ENCODE results near the gene ASPSCR1.

Gene ASPSCR1

DNA sequence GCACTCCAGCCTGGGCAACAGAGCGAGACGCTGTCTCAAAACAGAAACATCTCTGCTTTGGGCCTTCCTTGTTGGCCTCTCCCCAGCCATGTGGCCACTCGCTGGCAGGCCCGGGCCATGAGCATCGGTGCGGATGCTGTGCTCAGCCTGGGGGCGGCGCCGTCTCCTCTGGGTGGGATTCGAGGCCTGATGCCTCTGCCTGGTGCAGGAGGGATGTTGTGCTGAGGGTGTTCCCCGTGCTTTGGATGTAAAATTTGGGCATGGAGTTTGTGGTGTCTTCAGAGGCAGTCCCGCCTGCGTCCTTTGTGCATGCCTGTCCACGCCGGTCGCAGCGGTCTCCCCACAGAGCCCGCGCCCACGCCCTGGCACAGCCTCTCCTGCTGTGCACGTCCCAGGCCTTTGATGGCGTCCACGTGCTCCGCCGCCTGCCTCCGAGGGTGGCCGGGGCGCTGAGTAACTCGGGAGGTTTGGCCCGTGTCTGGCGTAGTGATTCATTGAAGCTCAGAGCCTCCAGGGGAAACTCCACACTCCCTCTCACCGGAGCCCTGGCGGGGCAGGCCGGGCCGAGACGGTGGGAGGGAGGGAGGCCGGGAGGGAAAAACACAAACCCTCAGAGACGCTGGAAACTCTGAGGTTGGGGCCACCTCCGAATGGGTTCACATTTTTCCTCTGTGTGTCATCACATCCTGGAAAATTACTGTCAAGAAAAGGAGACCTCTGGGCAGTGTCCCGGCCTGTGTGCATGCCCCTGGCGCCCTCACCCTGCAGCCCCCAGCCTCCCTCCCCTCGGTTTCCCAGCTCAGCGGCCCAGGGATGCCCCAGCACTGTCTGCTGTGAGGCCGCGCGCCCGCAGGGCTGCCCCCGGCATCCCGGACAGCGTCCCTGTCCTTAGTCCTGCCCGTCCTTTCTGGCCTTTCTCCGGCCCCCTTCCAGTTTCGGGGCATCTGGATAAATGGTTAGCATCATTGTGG lies 26.3 kb downstream of the ASPSCR1 start:
- Histone ChIP-seq H3K36me3 (ENCODE audit: control insufficient read depth in 2 of 2, insufficient read depth in 2 of 2, low read length in 2 of 2) (no peaks in the 10 kb centered on the region), H3K27ac (ENCODE audit: low read depth in 2 of 2, low read length in 2 of 2) (no peak overlapping the region), H3K4me1 (ENCODE audit: control insufficient read depth in 2 of 2, insufficient read depth in 2 of 2, low read length in 2 of 2) (no peaks in the 10 kb centered on the region), H3K9ac (ENCODE audit: low read depth in 1 of 2, low read length in 2 of 2) (no peak overlapping the region), H3K4me3 (ENCODE audit: low read length in 2 of 2) (no peak overlapping the region), H3K9me3 (ENCODE audit: control insufficient read depth in 2 of 2, low read length in 2 of 2) (no peaks in the 10 kb centered on the region), H3K27me3 (ENCODE audit: control insufficient read depth in 2 of 2, insufficient read depth in 2 of 2, low read length in 2 of 2) (no peaks in the 10 kb centered on the region)

DNA sequence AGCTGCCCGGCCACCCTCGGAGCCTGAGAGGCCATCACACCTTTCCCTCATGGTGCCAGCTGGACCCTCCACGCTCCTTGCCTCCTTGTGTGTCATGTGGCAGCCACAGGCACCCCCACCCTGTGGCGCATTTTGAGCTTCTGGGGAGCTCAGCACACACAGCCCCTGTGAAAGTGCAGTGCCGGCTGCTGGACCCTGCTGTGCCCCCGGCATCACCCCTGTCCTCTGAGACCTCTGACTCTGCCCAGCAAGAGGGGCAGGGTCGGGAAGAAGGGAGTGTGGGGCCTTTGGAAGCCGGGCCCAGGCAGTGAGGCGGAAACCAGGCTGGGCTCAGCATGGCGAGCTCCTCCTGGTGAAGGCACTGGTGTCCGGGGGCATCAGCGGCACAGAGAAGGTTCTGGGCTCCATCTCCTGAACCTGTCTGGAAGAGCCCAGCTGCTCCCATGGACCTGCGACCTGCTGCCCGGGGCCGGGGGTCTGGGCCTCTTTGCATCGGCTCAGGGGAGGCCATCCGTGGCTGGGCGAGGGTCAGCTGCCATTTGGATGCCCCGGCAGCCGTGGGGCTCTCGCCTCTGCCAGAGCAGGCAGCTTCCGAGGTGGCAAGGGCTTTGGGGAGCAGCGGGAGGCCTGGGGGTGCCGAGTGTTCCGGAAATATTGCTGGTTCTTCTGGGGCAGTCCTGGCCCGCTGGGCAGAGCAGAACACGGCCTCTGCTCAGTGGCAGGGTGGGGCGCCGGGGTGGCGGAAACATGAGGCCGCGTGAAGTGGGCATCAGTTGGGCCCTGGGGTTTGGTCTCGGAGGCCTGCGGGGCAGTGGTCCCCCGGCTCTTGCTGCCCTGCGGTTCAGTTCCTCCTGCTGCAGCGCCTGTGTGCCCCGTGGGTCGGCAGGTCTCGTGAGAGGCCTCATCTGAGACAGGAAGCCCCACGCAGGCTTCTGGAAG lies 27.4 kb downstream of the ASPSCR1 start:
- Histone ChIP-seq H3K36me3 (ENCODE audit: control insufficient read depth in 2 of 2, insufficient read depth in 2 of 2, low read length in 2 of 2) (no peaks in the 10 kb centered on the region), H3K27ac (ENCODE audit: low read depth in 2 of 2, low read length in 2 of 2) (no peak overlapping the region), H3K4me1 (ENCODE audit: control insufficient read depth in 2 of 2, insufficient read depth in 2 of 2, low read length in 2 of 2) (no peaks in the 10 kb centered on the region), H3K27me3 (ENCODE audit: control insufficient read depth in 2 of 2, insufficient read depth in 2 of 2, low read length in 2 of 2) (no peaks in the 10 kb centered on the region), H3K9ac (ENCODE audit: low read depth in 1 of 2, low read length in 2 of 2) (no peak overlapping the region), H3K9me3 (ENCODE audit: control insufficient read depth in 2 of 2, low read length in 2 of 2) (no peaks in the 10 kb centered on the region), H3K4me3 (ENCODE audit: low read length in 2 of 2) (no peak overlapping the region)

DNA sequence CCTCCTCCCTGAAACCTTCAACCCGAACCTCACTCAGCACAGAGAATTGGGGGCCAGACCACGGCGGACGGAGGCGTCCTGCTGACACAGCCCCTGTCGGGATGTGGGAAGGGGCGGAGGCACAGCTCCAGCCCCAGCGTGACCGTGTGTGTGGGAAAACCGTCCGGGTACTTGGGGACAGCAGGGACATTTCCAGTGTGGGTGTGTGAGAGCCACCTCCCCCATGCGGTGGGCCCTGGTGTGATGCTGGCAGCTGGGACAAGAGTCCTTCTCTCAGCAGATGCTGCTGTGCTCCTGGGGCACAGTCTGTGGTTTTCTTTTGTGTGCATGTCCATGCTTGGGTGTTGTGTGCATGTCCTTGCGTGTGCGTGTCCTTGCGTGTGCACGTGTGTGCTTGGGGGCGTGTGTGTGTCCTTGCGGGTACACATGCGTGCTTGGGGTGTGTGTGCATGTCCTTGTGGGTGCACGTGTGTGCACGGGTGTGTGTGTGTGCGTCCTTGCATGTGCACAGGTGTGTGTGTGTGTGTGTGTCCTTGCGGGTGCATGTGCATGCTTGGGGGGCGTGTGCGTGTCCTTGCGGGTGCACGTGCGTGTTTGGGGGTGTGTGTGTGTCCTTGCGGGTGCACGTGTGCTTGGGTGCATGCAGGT lies 28.4 kb downstream of the ASPSCR1 start:
- no peaks in the 10 kb centered on the region for H3K9me3 ChIP-seq (ENCODE audit: control insufficient read depth in 2 of 2, low read length in 2 of 2)
- no peak overlapping the region for H3K4me3 ChIP-seq (ENCODE audit: low read length in 2 of 2)
- no peaks in the 10 kb centered on the region for H3K4me1 ChIP-seq (ENCODE audit: control insufficient read depth in 2 of 2, insufficient read depth in 2 of 2, low read length in 2 of 2)
- H3K36me3 ChIP-seq (ENCODE audit: control insufficient read depth in 2 of 2, insufficient read depth in 2 of 2, low read length in 2 of 2): no peaks in the 10 kb centered on the region
- H3K9ac ChIP-seq (ENCODE audit: low read depth in 1 of 2, low read length in 2 of 2): no peak overlapping the region
- H3K27me3 ChIP-seq (ENCODE audit: control insufficient read depth in 2 of 2, insufficient read depth in 2 of 2, low read length in 2 of 2): no peaks in the 10 kb centered on the region
- H3K27ac ChIP-seq (ENCODE audit: low read depth in 2 of 2, low read length in 2 of 2): no peak overlapping the region

DNA sequence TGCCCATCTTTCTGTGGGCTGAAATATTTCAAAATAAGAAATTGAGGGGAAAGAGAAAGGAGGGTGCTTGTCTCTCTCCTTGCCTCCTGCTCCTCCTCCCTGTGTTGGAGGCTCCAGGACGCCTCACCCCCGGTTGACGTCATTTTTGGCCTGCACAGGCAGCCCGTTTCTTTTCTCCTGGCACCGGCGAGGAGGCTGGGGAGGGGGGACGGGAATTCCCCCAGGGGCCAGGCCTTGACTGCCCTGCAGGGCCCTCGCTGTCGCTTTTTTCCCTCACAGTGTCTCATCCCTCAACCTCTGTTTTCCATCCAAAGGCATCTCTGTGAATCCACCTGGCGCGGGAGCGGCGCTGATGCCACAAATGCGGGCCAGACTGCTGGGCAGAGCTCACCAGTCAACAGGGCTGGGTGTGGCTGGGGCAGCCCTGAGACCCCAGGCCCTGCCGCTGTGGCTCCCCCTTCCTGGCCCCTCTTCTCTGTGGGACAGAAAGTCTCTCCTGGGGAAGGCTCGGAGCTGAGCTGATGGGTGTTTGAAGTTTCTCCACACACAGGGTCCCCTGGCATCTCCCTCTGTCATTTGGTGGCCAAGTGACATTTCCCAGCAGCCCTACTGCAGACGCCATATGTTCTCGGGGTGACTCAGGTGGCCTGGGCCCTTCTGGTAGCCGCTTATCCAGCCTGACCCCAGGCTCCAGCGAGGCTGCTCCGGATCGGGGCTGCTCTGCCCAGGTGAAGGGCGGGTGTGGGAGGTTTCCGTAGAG lies 29.2 kb downstream of the ASPSCR1 start:
- Histone ChIP-seq H3K4me3 (ENCODE audit: low read length in 2 of 2) (no peak overlapping the region), H3K36me3 (ENCODE audit: control insufficient read depth in 2 of 2, insufficient read depth in 2 of 2, low read length in 2 of 2) (no peaks in the 10 kb centered on the region), H3K9me3 (ENCODE audit: control insufficient read depth in 2 of 2, low read length in 2 of 2) (no peaks in the 10 kb centered on the region), H3K9ac (ENCODE audit: low read depth in 1 of 2, low read length in 2 of 2) (no peak overlapping the region), H3K27ac (ENCODE audit: low read depth in 2 of 2, low read length in 2 of 2) (no peak overlapping the region), H3K27me3 (ENCODE audit: control insufficient read depth in 2 of 2, insufficient read depth in 2 of 2, low read length in 2 of 2) (no peaks in the 10 kb centered on the region), H3K4me1 (ENCODE audit: control insufficient read depth in 2 of 2, insufficient read depth in 2 of 2, low read length in 2 of 2) (no peaks in the 10 kb centered on the region)

DNA sequence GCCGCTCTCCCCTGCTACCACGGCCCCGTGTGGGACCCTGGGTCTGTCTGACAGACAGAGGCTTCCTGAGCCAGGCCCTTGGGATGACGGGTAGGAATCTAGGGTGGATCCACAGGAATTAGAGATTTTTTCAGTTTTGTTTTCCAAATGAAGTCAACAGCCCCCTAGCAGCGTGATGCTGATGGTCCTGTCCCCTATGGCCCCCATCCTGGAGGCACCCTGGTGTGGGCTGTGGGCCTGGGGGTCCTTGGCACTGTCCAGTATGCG lies 29.7 kb downstream of the ASPSCR1 start:
- Histone ChIP-seq H3K9me3 (ENCODE audit: control insufficient read depth in 2 of 2, low read length in 2 of 2) (no peaks in the 10 kb centered on the region), H3K36me3 (ENCODE audit: control insufficient read depth in 2 of 2, insufficient read depth in 2 of 2, low read length in 2 of 2) (no peaks in the 10 kb centered on the region), H3K27me3 (ENCODE audit: control insufficient read depth in 2 of 2, insufficient read depth in 2 of 2, low read length in 2 of 2) (no peaks in the 10 kb centered on the region), H3K4me1 (ENCODE audit: control insufficient read depth in 2 of 2, insufficient read depth in 2 of 2, low read length in 2 of 2) (no peaks in the 10 kb centered on the region), H3K27ac (ENCODE audit: low read depth in 2 of 2, low read length in 2 of 2) (no peak overlapping the region), H3K9ac (ENCODE audit: low read depth in 1 of 2, low read length in 2 of 2) (no peak overlapping the region), H3K4me3 (ENCODE audit: low read length in 2 of 2) (no peak overlapping the region)

DNA sequence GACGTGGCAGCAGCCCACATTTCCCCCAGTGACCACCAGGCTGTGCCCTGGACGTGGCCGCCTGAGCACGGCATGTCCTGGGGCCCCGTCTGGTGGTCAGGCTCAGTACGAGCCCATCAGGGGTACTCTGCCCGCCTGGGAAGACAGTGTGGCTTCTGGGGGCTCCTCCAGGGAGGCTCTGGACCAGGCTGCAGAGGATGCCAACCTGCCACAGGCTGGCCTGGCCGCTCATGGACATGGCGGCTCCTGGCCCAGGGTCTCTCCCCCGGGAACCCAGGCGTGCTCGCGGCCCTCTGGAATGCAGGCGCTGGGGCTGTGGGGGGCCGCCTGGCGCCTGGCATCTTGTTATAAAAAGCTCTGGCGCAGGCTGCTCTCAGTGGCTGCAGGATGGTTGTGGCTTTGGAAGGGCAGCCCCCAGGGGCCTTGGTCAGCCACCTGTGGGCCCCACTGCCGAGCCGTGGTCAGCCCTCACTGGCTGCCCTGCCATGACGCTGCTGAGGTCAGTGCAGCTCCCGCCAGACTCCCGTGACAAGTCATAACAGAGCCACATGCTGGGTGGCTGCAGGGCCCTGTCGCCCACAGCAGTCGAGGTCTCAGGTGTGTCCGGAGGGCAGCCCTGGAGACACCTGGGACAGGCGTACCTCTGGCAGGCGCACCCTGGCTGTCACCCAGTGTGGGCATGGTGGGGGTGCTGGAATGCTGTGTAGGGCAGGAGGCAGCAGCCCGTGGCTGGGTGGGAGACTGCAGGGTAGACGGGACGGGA lies 30.2 kb downstream of the ASPSCR1 start:
- Histone ChIP-seq H3K9me3 (ENCODE audit: control insufficient read depth in 2 of 2, low read length in 2 of 2) (no peaks in the 10 kb centered on the region), H3K9ac (ENCODE audit: low read depth in 1 of 2, low read length in 2 of 2) (no peak overlapping the region), H3K27me3 (ENCODE audit: control insufficient read depth in 2 of 2, insufficient read depth in 2 of 2, low read length in 2 of 2) (no peaks in the 10 kb centered on the region), H3K27ac (ENCODE audit: low read depth in 2 of 2, low read length in 2 of 2) (no peak overlapping the region), H3K4me3 (ENCODE audit: low read length in 2 of 2) (no peak overlapping the region), H3K4me1 (ENCODE audit: control insufficient read depth in 2 of 2, insufficient read depth in 2 of 2, low read length in 2 of 2) (no peaks in the 10 kb centered on the region), H3K36me3 (ENCODE audit: control insufficient read depth in 2 of 2, insufficient read depth in 2 of 2, low read length in 2 of 2) (no peaks in the 10 kb centered on the region)

DNA sequence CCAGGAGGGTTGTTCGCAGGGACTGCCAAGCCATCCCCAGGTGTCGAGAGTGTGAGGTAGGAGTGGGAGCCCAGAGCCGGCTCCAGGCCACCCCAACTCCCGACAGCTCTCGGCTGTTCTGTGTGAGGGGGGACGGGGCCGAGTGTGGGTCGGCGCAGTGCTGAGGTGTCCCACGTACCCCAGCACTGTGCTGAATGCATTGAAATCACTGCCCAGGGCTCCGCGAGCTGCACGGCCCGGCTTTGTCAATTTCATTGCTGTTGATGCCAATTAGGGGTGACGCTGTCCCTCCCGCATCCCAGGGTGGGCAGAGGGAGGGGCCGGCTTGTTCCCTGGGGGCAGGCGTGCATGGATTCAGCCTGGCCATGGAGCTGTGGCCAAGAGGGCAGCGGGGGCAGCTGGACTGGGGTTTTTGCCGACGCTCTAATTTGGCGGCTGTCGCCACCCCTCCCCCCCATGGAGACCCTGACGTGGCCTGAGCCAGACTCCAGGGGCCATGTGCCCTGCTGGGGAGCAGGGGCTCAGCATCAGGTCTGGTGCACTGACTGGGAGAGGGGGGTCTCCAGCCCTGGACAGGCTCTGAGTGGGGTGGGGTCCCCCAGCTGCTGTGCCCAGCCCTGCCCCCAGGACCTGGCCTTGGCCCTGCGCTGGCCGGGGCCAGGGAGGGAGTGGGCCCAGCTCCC lies 31.0 kb downstream of the ASPSCR1 start:
- Histone ChIP-seq H3K9me3 (ENCODE audit: control insufficient read depth in 2 of 2, low read length in 2 of 2) (no peaks in the 10 kb centered on the region), H3K9ac (ENCODE audit: low read depth in 1 of 2, low read length in 2 of 2) (no peak overlapping the region), H3K36me3 (ENCODE audit: control insufficient read depth in 2 of 2, insufficient read depth in 2 of 2, low read length in 2 of 2) (no peaks in the 10 kb centered on the region), H3K27me3 (ENCODE audit: control insufficient read depth in 2 of 2, insufficient read depth in 2 of 2, low read length in 2 of 2) (no peaks in the 10 kb centered on the region), H3K4me3 (ENCODE audit: low read length in 2 of 2) (no peak overlapping the region), H3K27ac (ENCODE audit: low read depth in 2 of 2, low read length in 2 of 2) (no peak overlapping the region), H3K4me1 (ENCODE audit: control insufficient read depth in 2 of 2, insufficient read depth in 2 of 2, low read length in 2 of 2) (no peaks in the 10 kb centered on the region)

DNA sequence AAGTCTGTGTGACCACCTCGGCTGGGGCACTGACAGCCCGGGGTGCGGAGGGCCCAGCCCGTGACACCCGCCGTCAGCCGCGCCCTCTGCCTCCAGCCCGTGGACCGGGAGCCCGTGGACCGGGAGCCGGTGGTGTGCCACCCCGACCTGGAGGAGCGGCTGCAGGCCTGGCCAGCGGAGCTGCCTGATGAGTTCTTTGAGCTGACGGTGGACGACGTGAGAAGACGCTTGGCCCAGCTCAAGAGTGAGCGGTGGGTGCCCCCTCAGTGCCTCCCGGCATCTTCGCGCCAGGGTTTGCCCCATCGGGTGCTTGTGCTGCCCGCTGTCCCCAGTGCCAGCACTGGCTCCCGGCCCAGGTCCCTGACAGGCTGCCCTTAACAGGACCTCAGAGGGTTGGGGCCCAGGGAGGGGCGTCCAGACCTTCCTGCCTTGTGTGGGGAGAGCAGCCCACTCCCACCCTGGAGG lies 31.5 kb downstream of the ASPSCR1 start:
- Histone ChIP-seq H3K9me3 (ENCODE audit: control insufficient read depth in 2 of 2, low read length in 2 of 2) (no peaks in the 10 kb centered on the region), H3K27me3 (ENCODE audit: control insufficient read depth in 2 of 2, insufficient read depth in 2 of 2, low read length in 2 of 2) (no peaks in the 10 kb centered on the region), H3K4me1 (ENCODE audit: control insufficient read depth in 2 of 2, insufficient read depth in 2 of 2, low read length in 2 of 2) (no peaks in the 10 kb centered on the region), H3K27ac (ENCODE audit: low read depth in 2 of 2, low read length in 2 of 2) (no peak overlapping the region), H3K4me3 (ENCODE audit: low read length in 2 of 2) (no peak overlapping the region), H3K9ac (ENCODE audit: low read depth in 1 of 2, low read length in 2 of 2) (no peak overlapping the region), H3K36me3 (ENCODE audit: control insufficient read depth in 2 of 2, insufficient read depth in 2 of 2, low read length in 2 of 2) (no peaks in the 10 kb centered on the region)

DNA sequence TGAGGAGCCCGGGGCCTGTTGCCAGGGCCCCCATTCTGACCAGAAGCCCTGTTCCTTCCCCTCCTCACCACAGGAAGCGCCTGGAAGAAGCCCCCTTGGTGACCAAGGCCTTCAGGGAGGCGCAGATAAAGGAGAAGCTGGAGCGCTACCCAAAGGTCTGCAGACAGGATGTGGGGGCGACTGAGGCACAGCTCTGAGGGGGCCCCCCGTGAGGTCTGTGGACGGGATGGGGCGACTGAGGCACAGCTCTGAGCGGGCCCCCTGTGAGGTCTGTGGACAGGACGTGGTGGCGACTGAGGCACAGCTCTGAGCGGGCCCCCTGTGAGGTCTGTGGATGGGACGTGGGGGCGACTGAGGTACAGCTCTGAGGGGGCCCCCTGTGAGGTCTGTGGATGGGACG lies 32.0 kb downstream of the ASPSCR1 start:
- H3K9me3 ChIP-seq (ENCODE audit: control insufficient read depth in 2 of 2, low read length in 2 of 2): no peaks in the 10 kb centered on the region
- H3K4me3 ChIP-seq (ENCODE audit: low read length in 2 of 2): no peak overlapping the region
- H3K27ac ChIP-seq (ENCODE audit: low read depth in 2 of 2, low read length in 2 of 2): no peak overlapping the region
- no peaks in the 10 kb centered on the region for H3K36me3 ChIP-seq (ENCODE audit: control insufficient read depth in 2 of 2, insufficient read depth in 2 of 2, low read length in 2 of 2)
- H3K9ac ChIP-seq (ENCODE audit: low read depth in 1 of 2, low read length in 2 of 2): no peak overlapping the region
- no peaks in the 10 kb centered on the region for H3K27me3 ChIP-seq (ENCODE audit: control insufficient read depth in 2 of 2, insufficient read depth in 2 of 2, low read length in 2 of 2)
- no peaks in the 10 kb centered on the region for H3K4me1 ChIP-seq (ENCODE audit: control insufficient read depth in 2 of 2, insufficient read depth in 2 of 2, low read length in 2 of 2)

Measured in mucosa of rectum (tissue), 2 donors.